ENCODE data around the gene DGKB. TPM values are rescaled to one million over a fixed set of nuclear protein-coding genes. Genes with fewer than 3 reads are reported as not detected.

Gene DGKB
- total RNA-seq, 4 donors from 2014 or later, result 0.07 to 0.95 (median 0.34) TPM

DNA sequence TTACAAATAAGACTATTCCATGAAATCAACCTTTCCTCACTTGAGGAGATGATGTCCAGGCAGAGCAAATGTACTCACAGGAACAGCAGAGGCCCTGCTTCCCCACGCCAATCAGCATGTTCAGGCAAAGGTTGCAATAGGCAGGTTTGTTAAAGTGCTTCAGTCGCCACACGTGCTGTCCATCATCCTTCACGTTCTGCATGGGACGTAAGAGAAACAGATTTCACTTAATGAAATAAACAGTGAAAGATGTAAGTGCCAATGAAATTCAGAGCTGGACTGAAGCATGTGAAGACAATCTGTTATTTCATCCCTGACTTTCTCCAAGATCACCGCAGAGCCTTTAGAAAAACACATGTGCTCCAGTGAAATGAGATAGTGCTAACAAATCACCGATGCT lies 217.4 kb downstream of the DGKB start:
- TF ChIP-seq, protein P1, sequence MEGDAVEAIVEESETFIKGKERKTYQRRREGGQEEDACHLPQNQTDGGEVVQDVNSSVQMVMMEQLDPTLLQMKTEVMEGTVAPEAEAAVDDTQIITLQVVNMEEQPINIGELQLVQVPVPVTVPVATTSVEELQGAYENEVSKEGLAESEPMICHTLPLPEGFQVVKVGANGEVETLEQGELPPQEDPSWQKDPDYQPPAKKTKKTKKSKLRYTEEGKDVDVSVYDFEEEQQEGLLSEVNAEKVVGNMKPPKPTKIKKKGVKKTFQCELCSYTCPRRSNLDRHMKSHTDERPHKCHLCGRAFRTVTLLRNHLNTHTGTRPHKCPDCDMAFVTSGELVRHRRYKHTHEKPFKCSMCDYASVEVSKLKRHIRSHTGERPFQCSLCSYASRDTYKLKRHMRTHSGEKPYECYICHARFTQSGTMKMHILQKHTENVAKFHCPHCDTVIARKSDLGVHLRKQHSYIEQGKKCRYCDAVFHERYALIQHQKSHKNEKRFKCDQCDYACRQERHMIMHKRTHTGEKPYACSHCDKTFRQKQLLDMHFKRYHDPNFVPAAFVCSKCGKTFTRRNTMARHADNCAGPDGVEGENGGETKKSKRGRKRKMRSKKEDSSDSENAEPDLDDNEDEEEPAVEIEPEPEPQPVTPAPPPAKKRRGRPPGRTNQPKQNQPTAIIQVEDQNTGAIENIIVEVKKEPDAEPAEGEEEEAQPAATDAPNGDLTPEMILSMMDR (IDR thresholded peaks at IDR 0.05 in 4 of 5, conservative IDR thresholded peaks at IDR 0.05 in 1 of 5), result no peak
- no peak for TF ChIP-seq POLR2A (IDR thresholded peaks at IDR 0.05)
- H3K4me3 ChIP-seq, result no peak overlapping the region
- in situ Hi-C loops (cut with MboI; ENCODE audit: low sequenced_read_pairs in 4 of 4) (loop anchor here in 1 of 4 donors (25.0 kb wide), 1 partner anchor 1398 kb away; no protein-coding TSS in a partner anchor), intact Hi-C loops (cut with DNase I; ENCODE audit: low total_unique reads) (no loop called here)
- no peaks in the 10 kb centered on the region for H3K9me3 ChIP-seq
- no peaks in the 10 kb centered on the region for H3K27me3 ChIP-seq
- no peak for ATAC-seq
- DNase-seq, result no peak
- H3K4me1 ChIP-seq, result no peaks in the 10 kb centered on the region
- H3K36me3 ChIP-seq, result no peaks in the 10 kb centered on the region
- no peak overlapping the region for H3K27ac ChIP-seq

DNA sequence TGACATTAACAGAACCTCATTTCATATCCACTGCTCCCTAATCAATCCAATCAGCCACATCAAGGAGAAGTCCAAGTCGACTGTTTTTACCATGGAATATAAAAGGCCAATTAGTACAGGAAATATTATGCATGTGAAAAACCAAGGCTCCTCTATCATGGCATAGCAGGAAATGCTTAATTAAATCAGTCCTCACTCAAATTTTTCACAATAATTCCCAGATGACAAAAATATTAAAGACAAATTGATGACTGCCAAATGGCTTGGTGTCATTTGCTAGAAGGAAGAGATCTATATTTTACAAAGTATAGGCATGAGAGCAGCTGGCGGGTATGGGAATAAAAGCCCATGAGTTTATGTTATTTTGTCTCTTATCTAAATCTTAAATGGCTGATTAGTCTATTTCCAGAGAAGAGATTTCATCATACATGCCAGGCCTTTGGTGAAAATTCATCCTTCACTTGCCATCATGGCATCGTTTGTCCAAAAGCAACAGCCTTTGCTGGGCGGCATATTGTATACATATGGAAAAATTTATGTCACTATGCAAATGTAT lies 219.6 kb downstream of the DGKB start:
- TF ChIP-seq, protein P1 (IDR thresholded peaks at IDR 0.05 in 4 of 5, conservative IDR thresholded peaks at IDR 0.05 in 1 of 5), result no peak
- TF ChIP-seq POLR2A (IDR thresholded peaks at IDR 0.05), result no peak
- in situ Hi-C loops (cut with MboI; ENCODE audit: low sequenced_read_pairs in 4 of 4) (loop anchor here in 1 of 4 donors (25.0 kb wide), 1 partner anchor 1396 kb away; no protein-coding TSS in a partner anchor), intact Hi-C loops (cut with DNase I; ENCODE audit: low total_unique reads) (no loop called here)
- no peak overlapping the region for H3K27ac ChIP-seq
- H3K9me3 ChIP-seq, result no peaks in the 10 kb centered on the region
- no peaks in the 10 kb centered on the region for H3K4me1 ChIP-seq
- DNase-seq, result no peak
- H3K4me3 ChIP-seq, result no peak overlapping the region
- ATAC-seq, result no peak
- H3K27me3 ChIP-seq, result no peaks in the 10 kb centered on the region
- no peaks in the 10 kb centered on the region for H3K36me3 ChIP-seq

DNA sequence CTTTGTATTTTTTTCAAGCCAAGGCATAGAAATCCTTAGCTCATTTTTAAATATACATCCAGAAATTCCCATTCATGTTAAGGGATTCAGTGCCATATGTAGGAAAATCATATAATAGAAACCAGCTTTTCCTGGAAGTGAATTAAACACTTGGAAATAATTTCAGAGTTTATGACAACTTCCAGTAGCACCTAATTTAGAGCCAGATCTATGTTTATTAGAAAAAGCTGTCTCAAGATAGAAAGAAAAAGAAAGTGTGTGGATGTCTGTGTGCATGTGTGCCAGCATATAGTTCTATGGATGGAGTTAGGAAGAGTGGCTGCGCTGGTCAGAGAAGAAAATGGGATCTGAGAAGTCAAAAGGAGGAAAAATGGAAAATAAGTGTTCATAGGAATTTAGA lies 225.7 kb downstream of the DGKB start:
- in situ Hi-C loops (cut with MboI; ENCODE audit: low sequenced_read_pairs in 4 of 4) (loop anchor here in 1 of 4 donors (25.0 kb wide), 1 partner anchor 1390 kb away; no protein-coding TSS in a partner anchor), intact Hi-C loops (cut with DNase I; ENCODE audit: low total_unique reads) (no loop called here)
- DNase-seq (no peak), ATAC-seq (no peak)
- Histone ChIP-seq H3K27me3 (no peaks in the 10 kb centered on the region), H3K36me3 (no peaks in the 10 kb centered on the region), H3K4me3 (no peak overlapping the region), H3K4me1 (no peaks in the 10 kb centered on the region), H3K9me3 (no peaks in the 10 kb centered on the region), H3K27ac (no peak overlapping the region)
- TF ChIP-seq, protein P1 (IDR thresholded peaks at IDR 0.05 in 4 of 5, conservative IDR thresholded peaks at IDR 0.05 in 1 of 5), result no peak

DNA sequence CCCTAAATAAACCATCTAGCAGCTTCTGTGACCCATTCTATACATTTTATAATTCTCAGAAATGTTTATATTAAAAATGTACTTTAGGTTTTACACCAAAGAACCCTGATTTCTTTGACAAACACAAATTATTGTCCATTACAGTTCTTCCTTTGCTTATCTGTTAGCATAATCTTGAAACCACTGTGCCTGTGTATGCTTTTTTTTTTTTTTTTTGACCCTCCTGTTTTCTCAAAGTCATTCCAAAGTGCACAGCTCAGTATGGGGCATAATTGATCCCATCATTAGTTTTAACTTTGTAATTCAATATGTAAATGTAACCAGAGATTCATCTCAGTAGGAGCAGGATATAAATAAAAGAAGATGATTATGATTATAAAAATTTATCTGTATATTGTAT lies 229.3 kb downstream of the DGKB start:
- no peak for DNase-seq
- H3K9me3 ChIP-seq, result no peaks in the 10 kb centered on the region
- H3K4me3 ChIP-seq, result no peak overlapping the region
- no peak for ATAC-seq
- H3K36me3 ChIP-seq, result no peaks in the 10 kb centered on the region
- in situ Hi-C loops (cut with MboI; ENCODE audit: low sequenced_read_pairs in 4 of 4), result no loop called here
- H3K27me3 ChIP-seq, result no peaks in the 10 kb centered on the region
- no peak overlapping the region for H3K27ac ChIP-seq
- TF ChIP-seq, protein P1 (IDR thresholded peaks at IDR 0.05 in 4 of 5, conservative IDR thresholded peaks at IDR 0.05 in 1 of 5), result no peak
- TF ChIP-seq POLR2A (IDR thresholded peaks at IDR 0.05), result no peak
- intact Hi-C loops (cut with DNase I; ENCODE audit: low total_unique reads), result no loop called here
- H3K4me1 ChIP-seq, result no peaks in the 10 kb centered on the region

DNA sequence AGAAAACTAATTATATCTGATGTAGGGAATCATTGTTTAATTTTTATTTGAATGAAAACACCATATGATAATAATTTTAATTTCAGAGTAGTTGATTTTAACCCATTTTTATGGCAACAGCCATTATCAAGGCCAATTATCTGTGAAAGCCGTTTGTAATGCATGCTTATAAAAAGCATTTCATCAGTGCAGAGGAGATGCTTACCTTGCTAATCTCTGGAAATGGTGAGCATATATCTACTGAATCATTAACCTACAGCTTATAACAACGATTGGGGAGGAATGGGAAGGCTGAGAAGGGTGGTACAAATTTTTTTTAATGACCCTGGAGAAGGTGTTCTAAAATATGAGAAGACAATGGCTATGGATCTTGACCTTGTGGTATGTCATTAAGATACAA lies 235.6 kb downstream of the DGKB start:
- in situ Hi-C loops (cut with MboI; ENCODE audit: low sequenced_read_pairs in 4 of 4), result no loop called here
- DNase-seq (no peak), ATAC-seq (no peak)
- H3K9me3 ChIP-seq, result no peaks in the 10 kb centered on the region
- no peaks in the 10 kb centered on the region for H3K36me3 ChIP-seq
- no peak overlapping the region for H3K4me3 ChIP-seq
- intact Hi-C loops (cut with DNase I; ENCODE audit: low total_unique reads), result no loop called here
- TF ChIP-seq, protein P1 (IDR thresholded peaks at IDR 0.05 in 4 of 5, conservative IDR thresholded peaks at IDR 0.05 in 1 of 5), result no peak
- TF ChIP-seq POLR2A (IDR thresholded peaks at IDR 0.05), result no peak
- no peak overlapping the region for H3K27ac ChIP-seq
- H3K27me3 ChIP-seq, result no peaks in the 10 kb centered on the region
- H3K4me1 ChIP-seq, result no peaks in the 10 kb centered on the region
